Tibial artery (tissue), 4 donors: ENCODE data around the gene SAMD14.

Source experiments
- DNase-seq, 2 donors: peaks; one replicate each; pipeline ENCODE4 v3.0.0-alpha.2; 2019
- H3K27ac ChIP-seq, 2 donors: fragments of 200-600 bp; sonication (generic) in 1 of 2; 1 replicate in 1 of 2; 2 replicates in 1 of 2; pipeline ENCODE4 v1.5.1; 2018 to 2019; ENCODE audit warnings: mild to moderate bottlenecking in 1 of 2
- H3K27me3 ChIP-seq, 2 donors: fragments of 200-600 bp; sonication (generic) in 1 of 2; one replicate each; pipeline versions ENCODE4 v1.5.1 to v1.6.0; 2016 to 2019
- H3K36me3 ChIP-seq, 3 donors: fragments of 200-600 bp; sonication (generic) in 2 of 3; one replicate each; pipeline ENCODE4 v1.5.1; 2016 to 2019; ENCODE audit warnings: mild to moderate bottlenecking in 2 of 3
- H3K4me1 ChIP-seq, 4 donors: fragments of 200-600 bp; sonication (generic) in 2 of 4; 1 replicate in 3 of 4; 2 replicates in 1 of 4; pipeline ENCODE4 v1.5.1; 2016 to 2019
- H3K4me3 ChIP-seq, 2 donors: fragments of 200-600 bp; sonication (generic) in 1 of 2; 1 replicate in 1 of 2; 2 replicates in 1 of 2; pipeline ENCODE4 v1.5.1; 2018 to 2019; ENCODE audit warnings: mild to moderate bottlenecking in 2 of 2
- H3K9me3 ChIP-seq, 3 donors: fragments of 200-600 bp; sonication (generic) in 1 of 3; one replicate each; pipeline ENCODE4 v1.5.1; 2016 to 2019
- CTCF ChIP-seq, 2 experiments: fragments of 200-600 bp in 1 of 2; fragments of 450-650 bp in 1 of 2; IDR thresholded peaks; one replicate each; pipeline ENCODE4 v1.5.1; 2017 to 2019; ENCODE audit warnings: antibody characterized with exemption in 2 of 2, mild to moderate bottlenecking in 1 of 2, moderate library complexity in 1 of 2
- intact Hi-C: fragments of 100-400 bp; cut with DNase I; formaldehyde crosslinking; loops from one replicate; pipeline ENCODE4 v1.15.0; 2023; ENCODE audit warnings: low total_unique reads

The SAMD14 gene

DNA sequence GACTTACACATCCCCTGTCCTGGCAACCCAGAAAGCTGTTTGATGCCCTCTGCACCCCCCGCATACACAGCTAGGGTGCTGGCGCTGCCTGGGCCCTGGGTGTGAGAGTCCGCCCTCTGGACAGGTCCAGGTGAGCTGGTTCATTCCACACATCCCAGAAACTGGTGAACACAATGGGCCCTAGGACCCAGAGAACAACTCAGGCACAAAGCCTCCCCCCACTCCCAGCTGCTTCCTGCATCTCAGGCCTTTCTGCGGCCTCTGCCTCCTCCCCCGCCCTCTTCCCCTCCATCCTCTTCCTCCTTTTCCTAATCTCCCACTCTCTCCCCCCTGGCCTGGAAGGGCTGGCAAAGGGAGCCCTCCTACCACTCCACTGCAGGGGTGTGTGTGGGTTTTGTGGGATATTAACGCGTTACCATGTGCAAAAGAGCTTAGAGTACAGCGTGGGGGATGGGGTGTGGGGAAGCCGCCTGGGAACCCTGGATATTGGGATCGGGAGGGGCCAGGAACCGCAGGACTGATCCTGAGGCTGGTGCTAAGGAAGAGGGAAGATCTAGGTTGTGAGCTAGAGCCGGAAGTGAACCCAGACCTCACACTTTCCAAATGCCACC, 22.1 kb upstream of the SAMD14 start:
- H3K27me3 ChIP-seq: no peaks in the 10 kb centered on the region
- DNase-seq: peak; percentile 89 to 92
- H3K27ac ChIP-seq: peak overlapping the region; percentile 91 to 93
- intact Hi-C loops: no loop called here
- H3K36me3 ChIP-seq: no peaks in the 10 kb centered on the region
- TF ChIP-seq CTCF (IDR thresholded peaks at IDR 0.05): peak in 1 of 2 experiments; percentile 25
- peak overlapping the region; percentile 74 to 84 for H3K4me3 ChIP-seq
- peaks cover 0 to 73% (median 58%) of the 10 kb centered on the region in 4 donors for H3K4me1 ChIP-seq
- H3K9me3 ChIP-seq: no peaks in the 10 kb centered on the region

DNA sequence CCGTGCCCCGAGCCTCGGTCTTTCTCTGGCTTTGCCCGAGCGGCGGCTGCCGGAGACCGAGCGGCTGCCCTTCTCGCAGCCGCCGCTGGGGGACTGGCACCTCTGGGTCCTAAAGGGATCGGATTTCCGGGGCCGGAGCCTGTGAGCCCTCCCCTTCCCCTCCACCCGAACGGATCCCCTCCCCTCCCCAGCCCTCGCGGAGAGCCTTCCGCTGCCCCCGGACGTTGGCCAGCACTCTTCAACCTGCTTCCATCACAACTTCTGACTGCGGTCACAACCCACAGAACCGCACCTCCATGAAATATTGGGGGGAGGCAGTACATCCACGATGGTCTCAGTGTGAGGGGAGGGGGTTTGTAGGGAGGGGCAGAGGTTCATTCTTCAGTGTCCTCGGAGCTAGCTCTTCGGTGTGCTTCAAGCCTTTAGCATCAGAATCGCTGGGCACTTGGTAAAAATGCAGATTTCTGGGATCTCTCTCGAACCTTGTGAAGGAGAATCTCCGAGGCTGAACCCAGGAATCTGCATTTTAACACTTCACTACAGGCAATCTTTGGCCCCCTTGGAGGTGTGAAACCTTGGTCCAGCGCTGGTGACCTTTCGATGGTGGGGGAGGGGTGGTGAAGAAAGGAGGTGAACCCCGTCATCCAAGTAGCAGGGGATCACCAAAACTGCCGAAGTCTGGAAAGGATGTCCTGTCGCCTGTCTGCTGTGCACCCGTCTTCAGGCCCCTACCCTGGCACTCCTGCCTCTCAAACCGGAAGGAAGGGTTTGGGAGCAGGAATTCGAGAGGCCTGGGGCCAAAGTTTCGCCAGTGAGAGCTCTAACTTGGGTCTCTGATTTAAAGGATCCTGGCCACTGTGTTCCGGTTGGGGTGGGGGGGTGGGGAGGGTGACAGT, 21.3 kb upstream of the SAMD14 start:
- peaks cover 0 to 80% (median 64%) of the 10 kb centered on the region in 4 donors for H3K4me1 ChIP-seq
- intact Hi-C loops: no loop called here
- DNase-seq: peak; percentile 91 to 95

DNA sequence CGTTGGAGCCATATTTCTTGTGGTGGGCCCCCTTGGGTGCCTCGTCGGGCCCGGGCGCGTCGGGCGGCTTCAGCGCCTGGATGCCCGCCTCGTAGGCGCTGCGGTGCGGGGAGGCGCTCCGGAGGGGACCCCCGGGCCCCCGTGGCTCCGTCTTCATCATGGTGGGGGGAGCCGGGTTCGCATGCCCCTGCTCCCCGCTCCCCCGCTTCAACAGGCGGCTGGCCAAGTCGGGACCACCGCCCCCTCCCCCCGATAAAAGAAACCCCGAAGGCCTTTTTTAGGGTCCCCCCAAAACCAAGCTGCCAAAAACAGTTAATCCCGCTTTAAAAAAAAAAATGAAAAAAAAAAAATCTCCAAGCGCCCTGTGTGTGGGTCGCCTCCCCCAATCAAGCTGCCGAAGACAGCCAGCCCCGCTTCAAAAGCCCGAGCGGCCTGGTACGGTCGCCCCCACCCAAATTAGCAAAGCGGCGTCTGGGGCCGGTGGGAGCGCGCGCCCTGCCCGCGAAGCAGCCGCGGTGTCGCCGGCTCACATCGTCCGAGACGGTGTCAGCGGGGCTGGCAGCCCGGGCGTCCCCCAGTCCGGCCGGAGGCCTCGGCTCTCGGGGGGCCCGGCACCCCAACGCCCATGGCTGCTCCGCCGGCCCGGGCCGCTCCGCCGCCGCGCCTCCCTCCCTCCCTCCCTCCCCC, 20.5 kb upstream of the SAMD14 start, which contains the start of gene PPP1R9B:
Gene PPP1R9B (minus strand): TSS at position 324 of the 687 bp plus-strand sequence. CDS start 164 bp downstream, at position 160.
- Histone ChIP-seq H3K4me3 (peak within 1 kb of the TSS; percentile 74 to 84), H3K27me3 (no peaks in the 10 kb centered on the region), H3K27ac (peak within 1 kb of the TSS; percentile 91 to 93), H3K36me3 (peaks cover 0 to 6% (median 0%) of the 10 kb centered on the region in 3 donors), H3K9me3 (no peaks in the 10 kb centered on the region), H3K4me1 (peaks cover 0 to 81% (median 64%) of the 10 kb centered on the region in 4 donors)
- intact Hi-C loops: no loop called here
- no peak for TF ChIP-seq CTCF (IDR thresholded peaks at IDR 0.05)
- DNase-seq: no peak

More for the DNA sequence above, 21.3 kb upstream of the SAMD14 start:
- no peaks in the 10 kb centered on the region for H3K27me3 ChIP-seq
- H3K9me3 ChIP-seq: no peaks in the 10 kb centered on the region
- H3K4me3 ChIP-seq: peak overlapping the region; percentile 74 to 84
- peak overlapping the region; percentile 91 to 93 for H3K27ac ChIP-seq
- TF ChIP-seq CTCF (IDR thresholded peaks at IDR 0.05): peak; percentile 67 to 81
- H3K36me3 ChIP-seq: no peaks in the 10 kb centered on the region

- Histone ChIP-seq H3K27me3 (no peaks in the 10 kb centered on the region), H3K27ac (peak overlapping the region; percentile 91 to 93), H3K9me3 (no peaks in the 10 kb centered on the region), H3K4me1 (peaks cover 0 to 81% (median 62%) of the 10 kb centered on the region in 4 donors), H3K36me3 (peaks cover 4 to 14% (median 7%) of the 10 kb centered on the region in 3 donors), H3K4me3 (peak overlapping the region; percentile 74 to 84)
- peak in 1 of 2 donors; percentile 70 for DNase-seq
- TF ChIP-seq CTCF (IDR thresholded peaks at IDR 0.05): peak in 1 of 2 experiments; percentile 16
- intact Hi-C loops: no loop called here
Measured at GRCh38 chr17:50149417-50150353, 19.7 kb upstream of the SAMD14 start.
